ENCODE measurements around the gene UNC79.

UNC79 gene

DNA sequence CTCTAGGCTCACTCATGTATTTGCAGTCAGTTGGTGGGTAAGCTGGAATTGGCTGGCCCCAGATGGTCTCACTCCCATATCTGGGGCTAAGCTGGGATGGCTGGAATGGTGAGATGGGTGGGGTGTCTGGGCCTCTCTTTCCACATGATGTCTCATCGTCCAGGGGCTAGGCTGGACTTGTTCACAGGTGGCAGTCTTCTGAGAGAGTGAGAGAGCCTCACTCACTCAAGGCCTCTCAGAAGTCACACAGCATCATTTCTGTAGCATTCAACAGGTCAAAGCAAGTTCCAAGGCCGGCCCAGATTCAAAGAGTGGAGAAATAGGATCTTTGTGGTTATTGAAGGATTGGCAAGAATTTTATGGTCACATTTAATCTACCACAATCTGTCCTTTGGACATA is 102.7 kb downstream of the UNC79 start:
- Histone ChIP-seq H3K27me3 (replicated peaks) (no peaks in the 10 kb centered on the region), H3K4me3 (ENCODE audit: low read depth, low read length) (no peak overlapping the region), H3K27ac (no peak overlapping the region), H3K36me3 (replicated peaks) (no peaks in the 10 kb centered on the region)
- DNase-seq = no peak
- TF ChIP-seq, protein P1, sequence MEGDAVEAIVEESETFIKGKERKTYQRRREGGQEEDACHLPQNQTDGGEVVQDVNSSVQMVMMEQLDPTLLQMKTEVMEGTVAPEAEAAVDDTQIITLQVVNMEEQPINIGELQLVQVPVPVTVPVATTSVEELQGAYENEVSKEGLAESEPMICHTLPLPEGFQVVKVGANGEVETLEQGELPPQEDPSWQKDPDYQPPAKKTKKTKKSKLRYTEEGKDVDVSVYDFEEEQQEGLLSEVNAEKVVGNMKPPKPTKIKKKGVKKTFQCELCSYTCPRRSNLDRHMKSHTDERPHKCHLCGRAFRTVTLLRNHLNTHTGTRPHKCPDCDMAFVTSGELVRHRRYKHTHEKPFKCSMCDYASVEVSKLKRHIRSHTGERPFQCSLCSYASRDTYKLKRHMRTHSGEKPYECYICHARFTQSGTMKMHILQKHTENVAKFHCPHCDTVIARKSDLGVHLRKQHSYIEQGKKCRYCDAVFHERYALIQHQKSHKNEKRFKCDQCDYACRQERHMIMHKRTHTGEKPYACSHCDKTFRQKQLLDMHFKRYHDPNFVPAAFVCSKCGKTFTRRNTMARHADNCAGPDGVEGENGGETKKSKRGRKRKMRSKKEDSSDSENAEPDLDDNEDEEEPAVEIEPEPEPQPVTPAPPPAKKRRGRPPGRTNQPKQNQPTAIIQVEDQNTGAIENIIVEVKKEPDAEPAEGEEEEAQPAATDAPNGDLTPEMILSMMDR (IDR thresholded peaks at IDR 0.05; ENCODE audit: low read depth, low read length, missing control alignments) = no peak
- in situ Hi-C loops (cut with HindIII; ENCODE audit: low pct_ligation_motif_present, low sequenced_read_pairs) = no loop called here

DNA sequence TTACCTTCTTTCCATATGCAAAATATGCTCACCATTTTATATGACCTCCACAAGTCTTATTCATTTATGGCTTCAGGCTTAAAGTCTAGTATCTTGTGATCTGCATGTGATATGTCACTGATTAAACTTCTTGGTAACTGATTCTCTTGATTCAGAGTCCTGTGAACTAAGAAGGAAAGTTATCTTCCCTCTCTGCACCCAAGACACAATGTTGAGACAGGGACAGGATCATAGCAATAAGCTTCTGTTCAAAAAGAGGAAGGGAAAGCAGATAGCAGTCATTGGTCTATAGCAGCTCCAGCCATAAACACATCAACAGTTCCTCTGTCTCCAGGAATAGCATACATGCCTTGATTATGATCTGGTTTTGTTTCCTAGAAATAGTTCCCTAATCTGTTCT is 103.1 kb downstream of the UNC79 start:
- no peak for DNase-seq
- no peak overlapping the region for H3K27ac ChIP-seq
- TF ChIP-seq, protein P1 (IDR thresholded peaks at IDR 0.05; ENCODE audit: low read depth, low read length, missing control alignments) = no peak
- no peaks in the 10 kb centered on the region for H3K27me3 ChIP-seq (replicated peaks)
- H3K36me3 ChIP-seq (replicated peaks) = no peaks in the 10 kb centered on the region
- H3K4me3 ChIP-seq (ENCODE audit: low read depth, low read length) = no peak overlapping the region
- in situ Hi-C loops (cut with HindIII; ENCODE audit: low pct_ligation_motif_present, low sequenced_read_pairs) = no loop called here

DNA sequence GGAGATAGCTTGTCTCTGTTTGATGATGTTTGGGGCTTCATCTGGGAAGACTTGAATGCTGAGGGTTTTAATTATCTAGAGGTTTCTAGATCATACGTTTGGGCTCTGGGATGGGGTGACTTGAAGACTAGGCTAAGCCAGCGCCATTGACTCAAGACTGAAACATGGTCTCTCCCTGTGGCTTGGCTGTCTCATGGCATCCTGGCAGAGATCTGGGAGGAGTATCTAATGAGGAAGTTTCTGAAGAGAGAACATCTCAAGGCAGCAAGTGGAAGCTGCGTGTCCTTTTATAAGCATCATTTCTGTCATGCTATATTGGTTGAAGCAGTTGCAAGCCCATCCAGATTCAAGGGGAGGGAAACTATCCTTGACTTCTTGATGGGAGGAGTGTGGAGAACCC is 104.8 kb downstream of the UNC79 start:
- H3K4me3 ChIP-seq (ENCODE audit: low read depth, low read length) = no peak overlapping the region
- no peak overlapping the region for H3K27ac ChIP-seq
- in situ Hi-C loops (cut with HindIII; ENCODE audit: low pct_ligation_motif_present, low sequenced_read_pairs) = no loop called here
- H3K27me3 ChIP-seq (replicated peaks) = no peaks in the 10 kb centered on the region
- no peak for DNase-seq
- TF ChIP-seq, protein P1 (IDR thresholded peaks at IDR 0.05; ENCODE audit: low read depth, low read length, missing control alignments) = no peak
- H3K36me3 ChIP-seq (replicated peaks) = no peaks in the 10 kb centered on the region

DNA sequence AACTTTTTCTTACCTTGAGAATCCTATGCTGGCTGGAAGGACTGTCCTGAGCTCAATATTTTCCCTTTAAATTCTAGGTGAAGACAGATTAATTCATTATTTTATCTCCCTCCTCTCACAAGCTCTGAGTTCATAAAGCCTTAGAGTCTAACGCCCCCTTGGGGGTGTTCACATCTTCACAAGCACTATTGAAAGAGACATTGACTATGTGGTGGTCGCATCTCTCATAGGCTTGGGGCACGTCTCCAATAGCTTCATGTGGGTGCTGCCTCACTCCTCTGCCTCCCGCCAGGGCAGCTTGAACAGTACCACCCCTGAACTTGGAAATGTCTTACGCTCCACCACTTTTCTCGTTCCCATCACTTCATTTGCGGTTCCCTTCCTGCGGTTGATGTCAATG is 106.2 kb downstream of the UNC79 start:
- no peak for DNase-seq
- no peak overlapping the region for H3K4me3 ChIP-seq (ENCODE audit: low read depth, low read length)
- in situ Hi-C loops (cut with HindIII; ENCODE audit: low pct_ligation_motif_present, low sequenced_read_pairs) = no loop called here
- TF ChIP-seq, protein P1 (IDR thresholded peaks at IDR 0.05; ENCODE audit: low read depth, low read length, missing control alignments) = no peak
- no peak overlapping the region for H3K27ac ChIP-seq
- H3K36me3 ChIP-seq (replicated peaks) = no peaks in the 10 kb centered on the region
- no peaks in the 10 kb centered on the region for H3K27me3 ChIP-seq (replicated peaks)

DNA sequence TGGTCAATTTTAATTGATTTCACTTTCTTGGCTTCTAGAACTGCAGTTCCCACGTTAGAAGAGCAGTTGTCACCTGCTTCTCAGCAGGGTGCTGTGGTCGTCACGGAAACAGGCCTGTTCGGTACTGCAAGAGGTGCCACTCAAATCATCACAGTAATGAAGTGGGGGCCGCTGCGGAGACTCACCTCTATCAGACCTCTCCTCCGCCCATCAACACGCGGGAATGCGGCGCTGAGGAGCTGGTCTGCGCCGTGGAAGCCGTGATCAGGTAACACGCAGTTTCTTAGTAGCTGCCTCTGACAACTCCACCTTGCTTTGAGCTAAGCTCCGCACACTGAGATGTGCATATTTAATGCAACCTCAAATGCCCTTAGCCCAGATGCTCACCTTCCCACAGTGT is 107.2 kb downstream of the UNC79 start:
- in situ Hi-C loops (cut with HindIII; ENCODE audit: low pct_ligation_motif_present, low sequenced_read_pairs) = no loop called here
- no peak for DNase-seq
- TF ChIP-seq, protein P1 (IDR thresholded peaks at IDR 0.05; ENCODE audit: low read depth, low read length, missing control alignments) = no peak
- H3K27me3 ChIP-seq (replicated peaks) = no peaks in the 10 kb centered on the region
- H3K36me3 ChIP-seq (replicated peaks) = no peaks in the 10 kb centered on the region
- H3K4me3 ChIP-seq (ENCODE audit: low read depth, low read length) = no peak overlapping the region
- no peak overlapping the region for H3K27ac ChIP-seq

DNA sequence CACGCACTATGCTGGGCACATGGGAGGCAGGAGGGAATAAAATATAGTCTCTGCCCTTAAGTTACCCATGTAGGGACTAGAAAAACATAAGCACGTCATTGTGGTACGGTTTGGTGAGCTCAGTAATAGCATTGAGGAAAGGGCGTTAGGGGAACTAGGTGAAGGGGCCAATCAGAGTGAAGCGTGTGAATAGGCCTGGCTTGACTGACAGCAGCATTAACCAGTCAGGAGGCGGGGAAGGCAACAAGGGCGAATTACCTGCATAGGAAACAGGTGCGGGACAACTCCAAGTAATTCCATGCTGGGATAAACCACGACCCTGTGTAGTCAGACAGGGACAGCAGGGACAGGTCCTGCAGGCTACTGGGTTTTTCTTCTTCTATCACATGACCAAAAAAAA is 107.7 kb downstream of the UNC79 start:
- no peak overlapping the region for H3K4me3 ChIP-seq (ENCODE audit: low read depth, low read length)
- no peaks in the 10 kb centered on the region for H3K36me3 ChIP-seq (replicated peaks)
- H3K27ac ChIP-seq = no peak overlapping the region
- in situ Hi-C loops (cut with HindIII; ENCODE audit: low pct_ligation_motif_present, low sequenced_read_pairs) = no loop called here
- TF ChIP-seq, protein P1 (IDR thresholded peaks at IDR 0.05; ENCODE audit: low read depth, low read length, missing control alignments) = no peak
- no peak for DNase-seq
- H3K27me3 ChIP-seq (replicated peaks) = no peaks in the 10 kb centered on the region
